ENCODE measurements around the gene FEM1B. TPM values are rescaled to one million over a fixed set of nuclear protein-coding genes. Genes with fewer than 3 reads are reported as not detected.

Gene FEM1B
- polyA plus RNA-seq, 2 of the 4 experiments (the other 2 are of a cell fraction), result 19.5 to 59.1 TPM

DNA sequence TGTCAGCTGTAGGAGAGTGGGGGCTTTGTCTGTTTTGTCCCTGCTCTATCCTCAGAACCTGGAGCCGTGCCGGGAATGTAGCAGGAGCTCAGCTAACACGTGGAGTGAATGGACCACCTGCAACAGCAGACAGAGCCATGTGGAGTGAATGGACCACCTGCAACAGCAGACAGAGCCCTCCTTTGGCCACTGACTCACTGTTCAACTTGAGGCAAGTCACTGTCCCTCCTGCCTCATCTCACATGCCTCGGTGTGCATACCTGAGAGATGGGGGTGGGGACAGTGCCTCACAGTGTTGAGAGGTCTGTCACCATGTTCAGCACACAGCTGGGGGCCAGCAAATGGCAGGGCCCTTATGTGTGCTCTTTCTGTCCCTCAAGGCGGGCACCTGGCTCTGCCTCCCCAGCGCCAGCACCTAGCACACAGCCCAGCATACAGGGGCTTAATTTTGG is 27.9 kb downstream of the FEM1B start:
- Histone ChIP-seq H3K9me3 (no peaks in the 10 kb centered on the region), H3K4me1 (peaks cover 47% of the 10 kb centered on the region), H3K27ac (peak overlapping the region in 1 of 2 experiments; percentile 32; a peak in 2 of 6 replicates), H3K4me2 (no peak overlapping the region), H3K4me3 (no peak overlapping the region)
- DNase-seq (ENCODE audit: low read depth in 1 of 2, low spot score in 1 of 2), result no peak
- CTCF ChIA-PET, result interaction anchor here (0.9 to 7.2 kb wide), 23 partner anchors 12 to 622 kb away, joined by 3 to 189 read pairs (median 24); partner anchors contain the start of gene FEM1B
- no peak for ATAC-seq
- no peak for FAIRE-seq
- POLR2A ChIA-PET, result interaction anchor here (0.6 kb wide), 1 partner anchor 100 kb away, joined by 4 read pairs; no protein-coding TSS in a partner anchor
- TF ChIP-seq RCOR1 (IDR thresholded peaks at IDR 0.05; ENCODE audit: low read depth, low read length) (no peak), CBX8 (IDR thresholded peaks at IDR 0.05) (no peak), HOXB13 (CRISPR knock-in tag; IDR thresholded peaks at IDR 0.05; ENCODE audit: low read depth) (no peak), BHLHE40 (IDR thresholded peaks at IDR 0.05; ENCODE audit: low read depth, low read length) (no peak), USF2 (IDR thresholded peaks at IDR 0.05) (no peak), HDAC2 (IDR thresholded peaks at IDR 0.05) (no peak), FOXS1 (CRISPR knock-in tag; IDR thresholded peaks at IDR 0.05) (no peak), FOSL2 (IDR thresholded peaks at IDR 0.05) (no peak), FOSL2 (CRISPR knock-in tag; IDR thresholded peaks at IDR 0.05) (no peak), POLR2A (IDR thresholded peaks at IDR 0.05; ENCODE audit: low read length) (no peak), E2F6 (IDR thresholded peaks at IDR 0.05; ENCODE audit: borderline replicate concordance, low read depth) (no peak)
- TF ChIP-seq, protein P1, sequence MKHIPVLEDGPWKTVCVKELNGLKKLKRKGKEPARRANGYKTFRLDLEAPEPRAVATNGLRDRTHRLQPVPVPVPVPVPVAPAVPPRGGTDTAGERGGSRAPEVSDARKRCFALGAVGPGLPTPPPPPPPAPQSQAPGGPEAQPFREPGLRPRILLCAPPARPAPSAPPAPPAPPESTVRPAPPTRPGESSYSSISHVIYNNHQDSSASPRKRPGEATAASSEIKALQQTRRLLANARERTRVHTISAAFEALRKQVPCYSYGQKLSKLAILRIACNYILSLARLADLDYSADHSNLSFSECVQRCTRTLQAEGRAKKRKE (CRISPR knock-in tag; IDR thresholded peaks at IDR 0.05; ENCODE audit: low read depth), result no peak
- WGBS (ENCODE audit: missing lambda C conversion rate), result 87% methylated on average over 6 of the region's 6 CpGs

GRCh38 chr15:68307131-68307928 is 29.8 kb downstream of the FEM1B start:
- CTCF ChIA-PET, result interaction anchor here (0.7 to 7.2 kb wide), 77 partner anchors 11 to 865 kb away, joined by 3 to 189 read pairs (median 6); no protein-coding TSS in a partner anchor
- POLR2A ChIA-PET, result interaction anchor here (1.0 to 1.4 kb wide), 4 partner anchors 10 to 243 kb away, joined by 3 to 17 read pairs (median 4); partner anchors contain the start of gene FEM1B
- DNase-seq (ENCODE audit: low read depth in 1 of 2, low spot score in 1 of 2), result no peak
- H3K4me1 ChIP-seq, result peaks cover 46% of the 10 kb centered on the region
- ATAC-seq, result no peak
- no peak overlapping the region for H3K4me3 ChIP-seq
- 72% methylated on average over 13 of the region's 14 CpGs for WGBS (ENCODE audit: missing lambda C conversion rate)
- TF ChIP-seq KDM5A (IDR thresholded peaks at IDR 0.05) (no peak), ZC3H11A (IDR thresholded peaks at IDR 0.05) (no peak), MAX (IDR thresholded peaks at IDR 0.05) (no peak), FOXS1 (CRISPR knock-in tag; IDR thresholded peaks at IDR 0.05) (no peak), JUNB (IDR thresholded peaks at IDR 0.05) (no peak), RCOR1 (IDR thresholded peaks at IDR 0.05; ENCODE audit: low read depth, low read length) (no peak), HOXB13 (CRISPR knock-in tag; IDR thresholded peaks at IDR 0.05; ENCODE audit: low read depth) (no peak), ESRRA (IDR thresholded peaks at IDR 0.05; ENCODE audit: borderline replicate concordance, low read length) (no peak), EHF (CRISPR knock-in tag; IDR thresholded peaks at IDR 0.05) (no peak), USF2 (IDR thresholded peaks at IDR 0.05) (no peak), RAD21 (conservative IDR thresholded peaks at IDR 0.05 in 1 of 2, IDR thresholded peaks at IDR 0.05 in 1 of 2) (no peak), PHF8 (IDR thresholded peaks at IDR 0.05; ENCODE audit: borderline replicate concordance, low read depth) (no peak), ZFP36 (IDR thresholded peaks at IDR 0.05; ENCODE audit: borderline replicate concordance, partially characterized antibody) (no peak)
- peak overlapping the region; percentile 39 to 67; a peak in 5 of 6 replicates for H3K27ac ChIP-seq
- H3K4me2 ChIP-seq, result peak overlapping the region; percentile 72; the same call in 1 of the 3 replicates
- FAIRE-seq, result no peak
- H3K9me3 ChIP-seq, result no peaks in the 10 kb centered on the region
